ENCODE measurements around the gene SERINC2.
"Not testable (repeated sequence)": the region's sequence is repeated elsewhere in the genome, so short reads cannot be mapped to it uniquely, and the experiment has no call there.

The SERINC2 gene

GRCh38 chr1:31386576-31387243 lies 26.3 kb upstream of the SERINC2 start:
- not testable (repeated sequence) for DNase-seq

- no peak for DNase-seq
These were observed 25.4 kb upstream of the SERINC2 start for GRCh38 chr1:31387612-31388011.

GRCh38 chr1:31389616-31390015 lies 23.4 kb upstream of the SERINC2 start:
- no peak for DNase-seq

- DNase-seq = no peak
These were observed 22.9 kb upstream of the SERINC2 start for GRCh38 chr1:31390071-31390470.

- no peak for DNase-seq
These were observed 19.6 kb upstream of the SERINC2 start for GRCh38 chr1:31393463-31393862.

- DNase-seq = peak; percentile 71
These were observed 18.3 kb upstream of the SERINC2 start for GRCh38 chr1:31394584-31395193.

- no peak for DNase-seq
These were observed 16.2 kb upstream of the SERINC2 start for GRCh38 chr1:31396633-31397351.

GRCh38 chr1:31397360-31398095 lies 15.5 kb upstream of the SERINC2 start:
- DNase-seq = no peak

- no peak for DNase-seq
These were observed 14.8 kb upstream of the SERINC2 start for GRCh38 chr1:31398246-31398645.

GRCh38 chr1:31399976-31400375 lies 13.0 kb upstream of the SERINC2 start:
- DNase-seq = no peak

GRCh38 chr1:31400393-31400792 lies 12.6 kb upstream of the SERINC2 start:
- DNase-seq = no peak

GRCh38 chr1:31401241-31401640 lies 11.8 kb upstream of the SERINC2 start:
- DNase-seq = no peak

GRCh38 chr1:31405578-31406245 lies 7.3 kb upstream of the SERINC2 start:
- no peak for DNase-seq

GRCh38 chr1:31407029-31407626 lies 5.9 kb upstream of the SERINC2 start:
- no peak for DNase-seq

- no peak for DNase-seq
These were observed 4.2 kb upstream of the SERINC2 start for GRCh38 chr1:31408788-31409318.

GRCh38 chr1:31409946-31410858 lies 2.8 kb upstream of the SERINC2 start:
- DNase-seq = no peak

- no peak for DNase-seq
These were observed 2.1 kb upstream of the SERINC2 start for GRCh38 chr1:31410871-31411270.

GRCh38 chr1:31412205-31412604 lies 808 bp upstream of the SERINC2 start:
- no peak for DNase-seq

GRCh38 chr1:31413405-31414001 lies 490 bp downstream of the SERINC2 start:
- DNase-seq = no peak

- DNase-seq = no peak
These were observed 2.0 kb downstream of the SERINC2 start for GRCh38 chr1:31414980-31415370.

GRCh38 chr1:31415658-31416057 lies 2.6 kb downstream of the SERINC2 start:
- DNase-seq = no peak
